GM18868 (cell line): ENCODE results near the gene NOSTRIN.

ENCODE experiments used
- ATAC-seq: cut with Tn5 transposase; IDR thresholded peaks from one replicate; pipeline ENCODE4 v1.9.1; 2021; ENCODE audit warnings: mild to moderate bottlenecking, moderate library complexity; ENCODE audit not compliant: unreplicated experiment

NOSTRIN gene

GRCh38 chr2:168913495-168913894 is 111.1 kb downstream of the NOSTRIN start:
- ATAC-seq = no peak
